SW480 (cell line): Measurements from ENCODE around the gene PCDHGB7.
A peak's percentile ranks its signal among the peaks of the same experiment; 100 is the strongest.
"Not testable (repeated sequence)": the region's sequence is repeated elsewhere in the genome, so short reads cannot be mapped to it uniquely, and the experiment has no call there.

Experiments
- DNase-seq: peaks from one replicate; pipeline ENCODE4 v3.0.0-alpha.2; 2016; ENCODE audit warnings: low spot score

Gene PCDHGB7

GRCh38 chr5:141417494-141418172, at the start of gene PCDHGB7:
TSS of gene PCDHGB7 (plus strand) at chr5:141417677. CDS start at chr5:141417860, 183 bp downstream.
- DNase-seq, result peak; percentile 42

GRCh38 chr5:141369994-141370848, 47.3 kb upstream of the PCDHGB7 start, which contains the start of gene PCDHGB3:
TSS of gene PCDHGB3 (plus strand) at chr5:141370242. CDS start at chr5:141370395, 153 bp downstream.
- no peak for DNase-seq

DNA sequence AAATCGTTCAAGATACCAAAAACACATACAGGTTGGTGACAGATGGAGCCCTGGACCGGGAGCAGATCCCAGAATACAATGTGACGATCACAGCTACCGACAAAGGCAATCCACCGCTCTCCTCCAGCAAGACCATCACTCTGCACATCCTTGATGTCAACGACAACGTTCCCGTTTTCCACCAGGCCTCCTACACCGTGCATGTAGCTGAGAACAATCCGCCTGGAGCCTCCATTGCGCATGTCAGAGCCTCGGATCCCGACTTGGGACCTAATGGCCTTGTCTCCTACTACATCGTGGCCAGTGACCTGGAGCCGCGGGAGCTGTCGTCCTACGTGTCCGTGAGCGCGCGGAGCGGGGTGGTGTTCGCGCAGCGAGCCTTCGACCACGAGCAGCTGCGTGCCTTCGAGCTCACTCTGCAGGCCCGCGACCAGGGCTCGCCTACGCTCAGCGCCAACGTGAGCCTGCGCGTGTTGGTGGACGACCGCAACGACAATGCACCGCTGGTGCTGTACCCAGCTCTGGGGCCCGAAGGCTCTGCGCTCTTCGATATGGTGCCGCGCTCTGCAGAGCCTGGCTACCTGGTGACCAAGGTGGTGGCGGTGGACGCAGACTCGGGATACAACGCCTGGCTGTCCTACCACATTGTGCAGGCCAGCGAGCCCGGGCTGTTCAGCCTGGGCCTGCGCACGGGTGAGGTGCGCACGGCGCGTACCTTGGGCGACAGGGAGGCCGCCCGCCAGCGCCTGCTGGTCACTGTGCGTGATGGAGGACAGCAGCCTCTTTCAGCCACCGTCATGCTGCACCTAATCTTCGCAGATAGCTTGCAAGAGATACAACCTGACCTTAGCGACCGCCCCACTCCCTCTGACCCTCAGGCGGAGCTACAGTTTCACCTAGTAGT, 45.7 kb upstream of the PCDHGB7 start:
- no peak for DNase-seq

GRCh38 chr5:141373673-141374317, 43.7 kb upstream of the PCDHGB7 start, which contains the start of gene PCDHGA6:
TSS of gene PCDHGA6 (plus strand) at chr5:141373891. CDS start at chr5:141374084, 193 bp downstream.
- peak; percentile 30 for DNase-seq

GRCh38 chr5:141374627-141375026, 42.9 kb upstream of the PCDHGB7 start:
- no peak for DNase-seq

GRCh38 chr5:141375444-141376155, 41.9 kb upstream of the PCDHGB7 start:
- not testable (repeated sequence) for DNase-seq

GRCh38 chr5:141382469-141383294, 34.8 kb upstream of the PCDHGB7 start, which contains the start of gene PCDHGA7:
TSS of gene PCDHGA7 (plus strand) at chr5:141382742. CDS start at chr5:141382900, 158 bp downstream.
- DNase-seq, result no peak

DNA sequence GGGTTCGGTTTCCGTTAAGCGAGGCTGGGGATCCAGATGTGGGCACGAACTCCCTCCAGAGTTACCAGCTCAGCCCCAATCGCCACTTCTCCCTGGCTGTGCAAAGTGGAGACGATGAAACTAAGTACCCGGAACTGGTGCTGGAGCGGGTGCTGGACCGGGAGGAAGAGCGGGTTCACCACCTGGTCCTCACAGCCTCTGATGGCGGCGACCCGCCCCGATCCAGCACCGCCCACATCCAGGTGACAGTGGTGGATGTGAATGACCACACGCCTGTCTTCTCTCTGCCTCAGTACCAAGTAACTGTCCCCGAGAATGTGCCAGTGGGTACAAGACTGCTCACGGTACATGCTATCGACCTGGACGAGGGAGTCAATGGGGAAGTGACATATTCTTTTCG, 34.1 kb upstream of the PCDHGB7 start:
- DNase-seq, result no peak

DNA sequence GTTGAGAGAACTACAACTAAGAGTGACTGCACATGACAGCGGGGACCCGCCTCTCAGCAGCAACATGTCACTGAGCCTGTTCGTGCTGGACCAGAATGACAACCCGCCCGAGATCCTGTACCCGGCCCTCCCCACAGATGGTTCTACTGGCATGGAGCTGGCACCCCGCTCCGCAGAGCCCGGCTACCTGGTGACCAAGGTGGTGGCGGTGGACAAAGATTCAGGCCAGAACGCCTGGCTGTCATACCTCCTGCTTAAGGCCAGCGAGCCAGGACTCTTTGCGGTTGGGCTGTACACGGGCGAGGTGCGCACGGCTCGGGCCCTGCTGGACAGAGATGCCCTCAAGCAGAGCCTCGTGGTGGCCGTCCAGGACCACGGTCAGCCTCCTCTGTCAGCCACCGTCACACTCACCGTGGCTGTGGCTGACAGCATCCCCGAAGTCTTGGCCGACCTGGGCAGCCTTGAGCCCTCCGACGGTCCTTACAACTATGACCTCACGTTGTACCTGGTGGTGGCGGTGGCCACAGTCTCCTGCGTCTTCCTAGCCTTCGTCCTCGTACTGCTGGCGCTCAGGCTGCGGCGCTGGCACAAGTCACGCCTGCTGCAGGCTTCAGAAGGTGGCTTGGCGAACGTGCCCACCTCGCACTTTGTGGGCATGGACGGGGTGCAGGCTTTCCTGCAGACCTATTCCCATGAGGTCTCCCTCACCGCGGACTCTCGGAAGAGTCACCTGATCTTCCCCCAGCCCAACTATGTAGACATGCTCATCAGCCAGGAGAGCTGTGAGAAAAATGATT, 32.8 kb upstream of the PCDHGB7 start:
- DNase-seq, result no peak

- DNase-seq, result not testable (repeated sequence)
These were observed 29.7 kb upstream of the PCDHGB7 start, which contains the start of gene PCDHGB4 for GRCh38 chr5:141387557-141388311. TSS of gene PCDHGB4 (plus strand) at chr5:141387698. CDS start at chr5:141387885, 187 bp downstream.

GRCh38 chr5:141388661-141389060, 28.8 kb upstream of the PCDHGB7 start:
- DNase-seq, result no peak

DNA sequence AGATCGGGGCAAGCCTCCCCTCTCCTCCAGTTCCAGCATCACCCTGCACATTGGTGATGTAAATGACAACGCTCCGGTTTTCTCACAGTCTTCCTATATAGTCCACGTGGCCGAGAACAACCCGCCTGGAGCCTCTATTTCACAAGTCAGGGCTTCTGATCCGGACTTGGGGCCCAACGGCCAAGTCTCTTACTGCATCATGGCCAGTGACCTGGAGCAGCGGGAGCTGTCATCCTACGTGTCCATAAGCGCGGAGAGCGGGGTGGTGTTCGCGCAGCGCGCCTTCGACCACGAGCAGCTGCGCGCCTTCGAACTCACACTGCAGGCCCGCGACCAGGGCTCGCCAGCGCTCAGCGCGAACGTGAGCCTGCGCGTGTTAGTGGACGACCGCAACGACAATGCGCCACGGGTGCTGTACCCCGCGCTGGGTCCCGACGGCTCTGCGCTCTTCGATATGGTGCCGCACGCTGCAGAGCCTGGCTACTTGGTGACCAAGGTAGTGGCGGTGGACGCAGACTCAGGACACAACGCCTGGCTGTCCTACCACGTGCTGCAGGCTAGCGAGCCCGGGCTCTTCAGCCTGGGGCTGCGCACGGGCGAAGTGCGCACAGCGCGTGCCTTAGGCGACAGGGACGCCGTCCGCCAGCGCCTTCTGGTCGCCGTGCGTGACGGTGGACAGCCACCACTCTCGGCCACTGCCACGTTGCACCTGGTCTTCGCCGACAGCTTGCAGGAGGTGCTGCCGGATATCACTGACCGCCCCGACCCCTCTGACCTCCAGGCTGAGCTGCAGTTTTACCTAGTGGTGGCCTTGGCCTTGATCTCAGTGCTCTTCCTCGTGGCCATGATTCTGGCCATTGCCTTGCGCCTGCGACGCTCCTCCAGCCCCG, 28.1 kb upstream of the PCDHGB7 start:
- DNase-seq, result no peak

DNA sequence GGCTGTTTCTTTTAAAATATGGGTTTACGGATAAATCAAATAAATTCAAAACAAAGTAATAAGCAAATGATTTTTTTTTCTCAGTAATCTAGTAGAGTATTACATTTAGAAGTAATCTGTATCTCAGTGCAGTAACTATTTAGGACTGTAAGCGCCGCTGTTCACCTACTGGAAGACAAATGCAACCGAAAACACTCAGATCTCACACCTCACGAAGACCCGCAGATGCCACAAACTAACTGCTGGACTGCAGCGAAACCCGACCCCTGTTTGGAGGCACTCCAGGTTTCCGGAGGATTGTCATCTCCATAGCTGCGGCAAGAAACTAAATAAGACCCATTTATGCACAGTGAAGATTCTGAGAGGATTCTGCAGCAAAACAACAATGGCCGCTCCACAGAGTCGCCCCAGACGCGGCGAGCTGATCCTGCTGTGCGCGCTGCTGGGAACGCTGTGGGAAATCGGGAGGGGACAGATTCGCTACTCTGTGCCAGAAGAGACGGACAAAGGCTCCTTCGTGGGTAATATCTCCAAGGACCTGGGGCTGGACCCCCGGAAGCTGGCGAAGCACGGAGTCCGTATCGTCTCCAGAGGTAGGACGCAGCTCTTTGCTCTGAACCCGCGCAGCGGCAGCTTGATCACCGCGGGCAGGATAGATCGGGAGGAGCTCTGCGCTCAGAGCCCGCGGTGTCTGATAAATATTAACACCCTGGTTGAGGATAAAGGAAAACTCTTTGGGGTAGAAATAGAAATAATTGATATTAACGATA, 24.9 kb upstream of the PCDHGB7 start, which contains the start of gene PCDHGA8:
TSS of gene PCDHGA8 (plus strand) at position 205 of the 770 bp plus-strand sequence. CDS start at position 386, 181 bp downstream.
- DNase-seq, result no peak

DNA sequence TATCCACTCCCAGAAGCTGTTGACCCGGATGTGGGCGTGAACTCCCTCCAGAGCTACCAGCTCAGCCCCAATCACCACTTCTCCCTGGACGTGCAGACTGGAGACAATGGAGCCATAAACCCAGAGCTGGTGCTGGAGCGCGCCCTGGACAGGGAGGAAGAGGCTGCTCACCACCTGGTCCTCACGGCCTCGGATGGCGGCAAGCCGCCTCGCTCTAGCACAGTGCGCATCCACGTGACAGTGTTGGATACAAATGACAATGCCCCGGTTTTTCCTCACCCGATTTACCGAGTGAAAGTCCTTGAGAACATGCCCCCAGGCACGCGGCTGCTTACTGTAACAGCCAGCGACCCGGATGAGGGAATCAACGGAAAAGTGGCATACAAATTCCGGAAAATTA, 24.2 kb upstream of the PCDHGB7 start:
- no peak for DNase-seq

- DNase-seq, result not testable (repeated sequence)
These were observed 22.9 kb upstream of the PCDHGB7 start for GRCh38 chr5:141394401-141395187.
